Chondrocyte (in vitro differentiated cells): Measurements from ENCODE around the gene MAX. TPM values are rescaled to one million over a fixed set of nuclear protein-coding genes. Genes with fewer than 3 reads are reported as not detected.

Experiments used
- DNase-seq: peaks from one replicate; pipeline ENCODE4 v3.0.0; 2021; ENCODE audit warnings: mixed read lengths, low spot score
- H3K27ac Mint-ChIP-seq: one replicate; pipeline ENCODE4 v1.8.0; 2021; ENCODE audit warnings: mild to moderate bottlenecking, moderate library complexity, mixed read lengths; ENCODE audit not compliant: unreplicated experiment
- H3K27me3 Mint-ChIP-seq: 2 replicates; pipeline ENCODE4 v1.8.0; 2021; ENCODE audit warnings: low read depth, mixed read lengths
- H3K36me3 Mint-ChIP-seq: 2 replicates; pipeline ENCODE4 v1.8.0; 2021; ENCODE audit warnings: low read depth, mixed read lengths
- H3K4me1 Mint-ChIP-seq: 2 replicates; pipeline ENCODE4 v1.8.0; 2021; ENCODE audit warnings: low read depth, mild to moderate bottlenecking, mixed read lengths
- H3K4me3 Mint-ChIP-seq: one replicate; pipeline ENCODE4 v1.8.0; 2021; ENCODE audit warnings: mild to moderate bottlenecking, moderate library complexity, mixed read lengths; ENCODE audit not compliant: unreplicated experiment
- H3K9me3 Mint-ChIP-seq: 2 replicates; pipeline ENCODE4 v1.8.0; 2021; ENCODE audit warnings: low read depth, mixed read lengths
- CTCF ChIP-seq: fragments of 200-600 bp; sonication (generic); IDR thresholded peaks from 2 replicates; pipeline ENCODE4 v1.5.0; 2021; ENCODE audit warnings: antibody characterized with exemption, mild to moderate bottlenecking, moderate library complexity
- total RNA-seq: library from RNA; stranded (reverse); gene quantifications from 3 replicates; pipeline ENCODE4 v1.2.1, GENCODE V29; 2021

The MAX gene
- total RNA-seq, 1 donor from 2014 or later: 94.1 TPM

GRCh38 chr14:65132855-65133254 lies 30.5 kb upstream of the MAX start:
- Mint-ChIP-seq H3K36me3 (peaks cover 2% of the 10 kb centered on the region), H3K27me3 (no peaks in the 10 kb centered on the region), H3K27ac (no peak overlapping the region), H3K9me3 (no peaks in the 10 kb centered on the region), H3K4me1 (no peaks in the 10 kb centered on the region), H3K4me3 (no peak overlapping the region)
- no peak for DNase-seq
- TF ChIP-seq CTCF: no peak

- Mint-ChIP-seq H3K4me1 (no peaks in the 10 kb centered on the region), H3K27ac (peak overlapping the region; percentile 22), H3K4me3 (no peak overlapping the region), H3K9me3 (no peaks in the 10 kb centered on the region), H3K27me3 (no peaks in the 10 kb centered on the region), H3K36me3 (peaks cover 2% of the 10 kb centered on the region)
- no peak for TF ChIP-seq CTCF
- DNase-seq: no peak
Measured at GRCh38 chr14:65131301-65131701, 29.0 kb upstream of the MAX start.

GRCh38 chr14:65128096-65128495 lies 25.8 kb upstream of the MAX start:
- no peak overlapping the region for H3K27ac Mint-ChIP-seq
- TF ChIP-seq CTCF: no peak
- no peak for DNase-seq
- no peaks in the 10 kb centered on the region for H3K4me1 Mint-ChIP-seq
- H3K4me3 Mint-ChIP-seq: no peak overlapping the region
- H3K27me3 Mint-ChIP-seq: peaks cover 3% of the 10 kb centered on the region
- H3K9me3 Mint-ChIP-seq: no peaks in the 10 kb centered on the region
- peaks cover 2% of the 10 kb centered on the region for H3K36me3 Mint-ChIP-seq

- H3K27me3 Mint-ChIP-seq: peaks cover 2% of the 10 kb centered on the region
- DNase-seq: no peak
- H3K4me1 Mint-ChIP-seq: no peaks in the 10 kb centered on the region
- H3K9me3 Mint-ChIP-seq: no peaks in the 10 kb centered on the region
- no peak for TF ChIP-seq CTCF
- no peak overlapping the region for H3K27ac Mint-ChIP-seq
- no peak overlapping the region for H3K4me3 Mint-ChIP-seq
- no peaks in the 10 kb centered on the region for H3K36me3 Mint-ChIP-seq
Measured at GRCh38 chr14:65117769-65118745, 15.7 kb upstream of the MAX start.

- no peak overlapping the region for H3K27ac Mint-ChIP-seq
- no peak overlapping the region for H3K4me3 Mint-ChIP-seq
- no peak for DNase-seq
- peaks cover 2% of the 10 kb centered on the region for H3K27me3 Mint-ChIP-seq
- TF ChIP-seq CTCF: no peak
- H3K4me1 Mint-ChIP-seq: no peaks in the 10 kb centered on the region
- H3K9me3 Mint-ChIP-seq: no peaks in the 10 kb centered on the region
- no peaks in the 10 kb centered on the region for H3K36me3 Mint-ChIP-seq
Measured at GRCh38 chr14:65115615-65116014, 13.3 kb upstream of the MAX start.
